HG02642 (cell line): Measurements from ENCODE around the gene GIMAP1.

Experiments
- ATAC-seq: cut with Tn5 transposase; IDR thresholded peaks from one replicate; pipeline ENCODE4 v1.9.1; 2021; ENCODE audit warnings: mild to moderate bottlenecking; ENCODE audit not compliant: unreplicated experiment, poor library complexity

GIMAP1 gene

GRCh38 chr7:150744041-150744656 is 27.7 kb downstream of the GIMAP1 start:
- no peak for ATAC-seq

GRCh38 chr7:150745086-150745485 is 28.7 kb downstream of the GIMAP1 start:
- ATAC-seq = no peak

DNA sequence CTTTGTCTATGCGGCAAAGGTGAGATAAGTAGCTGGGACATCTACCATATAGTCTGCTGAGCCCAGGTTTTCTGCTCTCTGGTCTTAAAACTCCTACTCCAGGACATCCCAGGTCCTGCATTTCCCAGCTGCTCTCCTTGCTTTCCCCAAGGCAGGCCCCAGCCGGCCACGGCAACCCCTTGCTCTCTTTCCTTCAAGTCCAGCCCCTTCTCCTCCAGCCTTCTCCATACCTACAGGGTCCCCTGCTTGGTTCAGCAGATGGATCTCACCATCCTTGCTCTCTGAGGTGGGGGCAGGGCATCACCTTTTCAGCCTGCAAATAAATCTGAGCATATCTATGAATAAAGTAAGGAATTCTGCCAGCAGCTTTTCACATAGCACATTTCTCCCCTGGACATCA is 29.5 kb downstream of the GIMAP1 start:
- ATAC-seq = no peak

- ATAC-seq = no peak
Measured at GRCh38 chr7:150746921-150747320, 30.5 kb downstream of the GIMAP1 start.

GRCh38 chr7:150748376-150748775 is 32.0 kb downstream of the GIMAP1 start:
- no peak for ATAC-seq

GRCh38 chr7:150751702-150752101 is 35.3 kb downstream of the GIMAP1 start:
- no peak for ATAC-seq

GRCh38 chr7:150753239-150753638 is 36.8 kb downstream of the GIMAP1 start:
- no peak for ATAC-seq

DNA sequence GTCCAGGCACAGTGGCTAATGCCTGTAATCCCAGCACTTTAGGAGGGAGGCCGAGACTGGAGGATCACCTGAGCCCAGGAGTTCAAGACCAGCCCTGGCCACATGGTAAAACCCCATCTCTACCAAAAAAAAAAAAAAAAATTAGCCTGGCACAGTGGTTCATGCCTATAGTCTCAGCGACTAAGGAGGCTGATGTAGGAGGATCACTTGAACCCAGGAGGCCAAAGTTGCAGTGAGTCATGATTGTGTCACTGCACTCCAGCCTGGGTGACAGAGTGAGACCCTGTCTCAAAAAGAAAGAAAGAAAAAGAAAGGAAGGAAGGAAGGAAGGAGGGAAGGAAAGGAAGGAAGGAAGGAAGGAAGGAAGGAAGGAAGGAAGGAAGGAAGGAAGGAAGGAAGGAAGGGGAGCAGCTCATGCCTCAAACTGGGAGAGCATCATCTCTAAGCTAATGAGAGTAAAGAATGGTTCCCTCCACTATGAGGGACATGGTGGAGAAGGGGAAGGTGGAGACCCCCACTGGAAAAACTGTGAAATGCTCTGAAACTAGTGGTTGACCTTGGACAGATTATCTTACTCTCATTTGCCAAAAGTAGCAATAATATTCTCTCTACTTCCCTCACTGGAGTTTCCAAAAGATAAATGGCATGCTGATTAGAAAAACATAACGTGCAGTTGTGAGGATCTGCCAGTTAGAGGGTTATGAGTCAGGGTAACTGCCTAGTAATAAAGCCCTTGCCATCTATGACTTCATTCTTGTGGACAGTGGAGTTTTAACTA is 37.6 kb downstream of the GIMAP1 start:
- no peak for ATAC-seq

DNA sequence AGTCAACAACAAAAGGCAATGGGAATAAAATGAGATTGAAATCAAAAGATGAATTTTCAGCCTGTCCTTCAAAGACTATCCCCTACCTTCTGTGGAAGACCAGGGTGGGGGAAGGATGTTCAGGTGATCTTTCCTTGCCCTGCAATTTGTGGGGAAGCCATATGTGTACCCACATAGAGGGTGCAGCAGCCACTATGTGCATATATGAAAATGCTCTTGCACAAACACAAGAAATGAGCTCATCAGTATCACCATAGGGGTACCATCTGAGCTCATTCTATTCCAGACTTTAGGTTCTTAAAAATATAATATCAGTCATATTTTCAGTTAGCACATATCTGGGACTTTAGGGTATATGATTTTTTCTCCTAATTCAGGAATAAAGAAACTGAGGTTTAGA is 38.5 kb downstream of the GIMAP1 start:
- no peak for ATAC-seq

DNA sequence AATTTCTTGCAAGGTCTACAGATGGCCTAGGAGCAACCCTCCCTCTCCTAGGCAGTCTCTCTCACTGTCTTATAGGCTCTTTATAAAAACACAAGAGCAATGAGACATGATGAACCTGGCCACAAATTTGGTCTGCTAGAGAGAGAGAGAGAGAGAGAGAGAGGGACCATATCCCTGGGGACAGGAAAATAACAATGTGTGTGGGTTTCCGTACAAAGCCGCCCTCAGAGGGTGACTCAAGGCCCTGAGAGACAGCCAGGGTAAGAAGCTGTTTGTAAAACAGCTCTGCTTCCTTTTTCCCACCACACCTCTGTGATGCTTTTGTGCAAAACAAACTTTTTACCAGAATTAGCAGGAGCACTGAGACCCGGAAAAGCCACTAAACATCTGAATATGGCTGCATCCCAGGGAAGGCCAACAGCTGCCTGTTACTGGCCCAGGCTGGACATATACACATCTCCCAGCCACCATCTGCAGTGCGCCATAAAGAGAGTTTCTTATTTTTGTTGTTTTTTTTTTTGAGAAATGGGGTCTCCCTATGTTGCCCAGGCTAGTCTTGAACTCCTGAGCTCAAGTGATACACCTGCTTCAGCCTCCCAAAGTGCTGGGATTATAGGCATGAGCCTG is 39.2 kb downstream of the GIMAP1 start:
- ATAC-seq = peak; percentile 46

GRCh38 chr7:150756166-150756565 is 39.8 kb downstream of the GIMAP1 start:
- ATAC-seq = no peak

DNA sequence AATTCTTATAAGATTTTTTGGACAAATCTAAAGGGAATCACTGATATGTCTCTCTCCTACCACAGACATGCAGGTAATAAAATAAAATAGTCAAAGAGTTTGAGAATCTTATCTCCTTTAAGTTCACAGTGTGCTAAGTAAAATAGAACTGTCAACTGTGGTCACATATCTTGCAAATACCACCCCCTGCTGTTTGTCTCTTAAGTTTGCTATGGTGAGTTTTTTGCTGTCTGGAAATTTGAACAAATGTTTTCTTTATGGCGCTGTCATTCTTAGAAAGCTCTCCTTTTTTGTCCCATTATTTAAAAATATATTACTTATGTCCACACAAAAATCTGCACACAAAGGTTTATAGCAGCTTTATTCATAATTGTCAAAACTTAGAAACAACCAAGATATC is 40.4 kb downstream of the GIMAP1 start:
- no peak for ATAC-seq

DNA sequence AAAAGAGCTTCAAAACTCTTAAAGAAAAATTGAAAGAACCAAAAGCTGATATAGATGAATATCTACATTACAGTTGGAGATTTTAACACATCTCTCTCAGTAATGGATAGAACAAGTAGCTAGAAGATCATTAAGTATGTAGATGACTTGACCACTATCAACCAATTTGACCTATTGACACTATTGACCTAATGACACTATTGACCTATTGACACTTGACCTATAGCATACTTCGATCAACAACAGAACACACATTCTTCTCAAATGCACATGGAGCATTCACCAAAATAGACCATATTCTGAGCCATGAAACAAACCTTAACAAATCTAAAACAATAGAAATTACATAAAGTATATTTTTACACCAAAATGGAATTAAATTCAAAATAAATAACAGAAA is 43.1 kb downstream of the GIMAP1 start:
- ATAC-seq = no peak

- ATAC-seq = no peak
Measured at GRCh38 chr7:150766334-150766709, 49.9 kb downstream of the GIMAP1 start.

GRCh38 chr7:150769768-150770167 is 53.4 kb downstream of the GIMAP1 start:
- ATAC-seq = no peak
